PC-9 (cell line): ENCODE data around the gene TCTA.

Source experiments
- CTCF ChIP-seq: fragments of 200-600 bp; sonication (generic); conservative IDR thresholded peaks from 2 replicates; pipeline ENCODE4 v1.6.1; 2017; ENCODE audit warnings: mixed run types, antibody characterized with exemption, mild to moderate bottlenecking, moderate library complexity
- EZH2 ChIP-seq: fragments of 200-600 bp; sonication (generic); IDR thresholded peaks from 2 replicates; pipeline ENCODE4 v1.8.0; 2017; ENCODE audit warnings: antibody characterized with exemption, low read depth

DNA sequence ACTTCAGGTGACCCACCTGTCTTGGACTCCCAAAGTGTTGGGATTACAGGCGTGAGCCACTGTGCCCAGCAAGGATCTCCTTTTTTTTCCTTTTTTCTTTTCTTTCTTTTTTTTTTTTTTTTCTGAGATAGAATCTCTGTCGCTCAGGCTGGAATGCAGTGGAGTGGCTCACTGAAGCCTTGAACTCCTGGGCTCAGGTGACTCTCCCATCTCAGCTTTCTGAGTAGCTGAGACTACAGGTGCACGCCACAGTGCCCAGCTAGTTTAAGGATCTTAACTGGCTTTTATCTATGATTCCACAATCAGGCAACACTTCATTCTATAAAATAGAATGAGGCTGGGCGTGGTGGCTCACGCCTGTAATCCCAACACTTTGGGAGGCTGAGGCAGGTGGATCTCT lies 33.2 kb downstream of the TCTA start:
- no peak for TF ChIP-seq CTCF
- TF ChIP-seq EZH2 = no peak
